CD4-positive, alpha-beta T cell (primary cell): Measurements from ENCODE around the gene ZNF638. TPM values are rescaled to one million over a fixed set of nuclear protein-coding genes. Genes with fewer than 3 reads are reported as not detected.
"Not testable (repeated sequence)": the region's sequence is repeated elsewhere in the genome, so short reads cannot be mapped to it uniquely, and the experiment has no call there.

Experiments used
- ATAC-seq: fragments of 200-7000 bp; cut with Tn5 transposase; one replicate; pipeline ENCODE4 v1.10.0; 2022; ENCODE audit warnings: mild to moderate bottlenecking; ENCODE audit not compliant: poor library complexity
- CTCF ChIA-PET: fragments of 350-600 bp; sonication (Branson Sonifier 250); formaldehyde crosslinking; loops from one replicate; lab custom pipeline; 2021; ENCODE audit warnings: antibody characterized with exemption, inconsistent platforms; lab: Charles Lee
- POLR2A ChIA-PET: fragments of 350-600 bp; sonication (Branson Sonifier 250); formaldehyde crosslinking; loops from one replicate; lab custom pipeline; 2021; ENCODE audit warnings: antibody characterized with exemption, inconsistent platforms; lab: Charles Lee
- DNase-seq, 14 experiments: peaks; one replicate each; pipeline ENCODE4 v3.0.0-alpha.2; 2013 to 2020; ENCODE audit warnings: mixed read lengths in 2 of 14
- H3K27ac ChIP-seq, 2 donors: one replicate each; pipeline versions ENCODE4 v1.5.1 to v1.7.0; 2013; ENCODE audit warnings: low read length in 2 of 2, low read depth in 1 of 2, mild to moderate bottlenecking in 1 of 2
- H3K27me3 ChIP-seq, 2 experiments: 1 replicate in 1 of 2; 2 replicates in 1 of 2; pipeline versions ENCODE4 v1.6.1 to v1.7.0; 2013; ENCODE audit warnings: low read length in 2 of 2, control low read depth in 1 of 2, mild to moderate bottlenecking in 1 of 2, moderate library complexity in 1 of 2; ENCODE audit not compliant: insufficient read depth in 2 of 2, control insufficient read depth in 1 of 2
- H3K36me3 ChIP-seq: one replicate; pipeline ENCODE4 v1.6.1; 2013; ENCODE audit warnings: low read length, control low read depth; ENCODE audit not compliant: insufficient read depth
- H3K4me1 ChIP-seq: one replicate; pipeline ENCODE4 v1.6.1; 2013; ENCODE audit warnings: low read length, control low read depth; ENCODE audit not compliant: insufficient read depth
- H3K4me3 ChIP-seq: one replicate; pipeline ENCODE4 v1.5.1; 2013; ENCODE audit warnings: mild to moderate bottlenecking, low read length, moderate library complexity
- H3K9me3 ChIP-seq, 2 experiments: 1 replicate in 1 of 2; 2 replicates in 1 of 2; pipeline versions ENCODE4 v1.6.1 to v1.7.0; 2013; ENCODE audit warnings: low read length in 2 of 2, mild to moderate bottlenecking in 2 of 2, control low read depth in 1 of 2, moderate library complexity in 1 of 2; ENCODE audit not compliant: control insufficient read depth in 1 of 2, insufficient read depth in 1 of 2
- H3K27ac Mint-ChIP-seq: one replicate; pipeline ENCODE4 v1.8.0; 2020; ENCODE audit warnings: mixed read lengths
- H3K27me3 Mint-ChIP-seq: one replicate; pipeline ENCODE4 v1.8.0; 2021; ENCODE audit warnings: mixed read lengths
- H3K36me3 Mint-ChIP-seq: one replicate; pipeline ENCODE4 v1.8.0; 2021; ENCODE audit warnings: low read depth, mixed read lengths
- H3K4me1 Mint-ChIP-seq: one replicate; pipeline ENCODE4 v1.8.0; 2021; ENCODE audit warnings: low read depth, mixed read lengths
- H3K4me3 Mint-ChIP-seq: one replicate; pipeline ENCODE4 v1.8.0; 2020; ENCODE audit warnings: mild to moderate bottlenecking, mixed read lengths
- H3K9me3 Mint-ChIP-seq: one replicate; pipeline ENCODE4 v1.8.0; 2020; ENCODE audit warnings: mixed read lengths
- intact Hi-C, 2 experiments: fragments of 100-400 bp; cut with DNase I in 1 of 2; cut with micrococcal nuclease in 1 of 2; formaldehyde crosslinking; loops; one replicate each; pipeline versions ENCODE4 v1.15.1 to v1.9.0; 2023 to 2025; cut with DNase I, micrococcal nuclease
- total RNA-seq, 174 experiments: library from RNA in 2 of 174; stranded (reverse) in 2 of 174; gene quantifications; one replicate each; pipeline ENCODE4 v1.2.3 and lab custom pipeline; 2021 to 2026
- TF ChIP-seq, protein P1 (sequence below): fragments of 200-600 bp; IDR thresholded peaks from one replicate; pipeline ENCODE4 v1.8.0; 2022; ENCODE audit warnings: antibody characterized with exemption, mild to moderate bottlenecking

ZNF638 gene
- total RNA-seq, 2 experiments from 2014 or later = 77.8 to 86.4 TPM

DNA sequence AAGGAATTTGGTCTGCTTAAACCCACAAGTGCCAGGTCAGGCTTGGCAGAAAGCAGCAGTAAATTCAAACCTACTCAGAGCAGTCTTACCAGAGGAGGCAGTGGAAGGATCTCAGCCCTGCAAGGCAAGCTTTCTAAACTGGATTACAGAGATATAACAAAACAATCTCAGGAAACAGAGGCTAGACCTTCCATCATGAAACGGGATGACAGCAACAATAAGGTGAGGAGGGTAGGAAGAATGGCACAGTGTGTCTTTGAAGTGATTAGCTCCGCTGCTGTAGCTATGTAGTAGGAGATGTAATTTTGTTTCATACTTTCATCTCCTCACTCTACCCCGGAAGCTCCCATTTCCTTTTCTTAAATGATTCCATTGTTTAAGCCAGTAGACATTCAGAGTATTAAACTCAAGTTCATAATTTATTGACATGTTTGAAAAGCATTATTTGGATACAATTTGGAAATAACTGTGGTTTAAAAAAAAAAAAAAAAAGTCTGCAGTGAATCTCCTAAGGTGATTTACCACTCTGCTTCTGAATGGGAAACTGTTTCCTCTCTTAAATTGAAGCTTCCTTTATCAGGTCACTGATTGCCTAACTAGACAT lies 92.3 kb downstream of the ZNF638 start:
- Histone ChIP-seq H3K27ac (no peak overlapping the region), H3K27me3 (no peaks in the 10 kb centered on the region), H3K4me1 (no peaks in the 10 kb centered on the region), H3K36me3 (peaks cover 52% of the 10 kb centered on the region), H3K4me3 (no peak overlapping the region), H3K9me3 (no peaks in the 10 kb centered on the region)
- intact Hi-C loops = loop anchor here in 1 of 2 experiments (10.0 kb wide), 1 partner anchor 199 kb away; the partner anchor contains the start of gene PAIP2B
- Mint-ChIP-seq H3K27ac (no peak overlapping the region), H3K27me3 (no peaks in the 10 kb centered on the region), H3K9me3 (no peaks in the 10 kb centered on the region), H3K36me3 (peaks cover 83% of the 10 kb centered on the region), H3K4me1 (peaks cover 26% of the 10 kb centered on the region), H3K4me3 (no peak overlapping the region)
- TF ChIP-seq, protein P1, sequence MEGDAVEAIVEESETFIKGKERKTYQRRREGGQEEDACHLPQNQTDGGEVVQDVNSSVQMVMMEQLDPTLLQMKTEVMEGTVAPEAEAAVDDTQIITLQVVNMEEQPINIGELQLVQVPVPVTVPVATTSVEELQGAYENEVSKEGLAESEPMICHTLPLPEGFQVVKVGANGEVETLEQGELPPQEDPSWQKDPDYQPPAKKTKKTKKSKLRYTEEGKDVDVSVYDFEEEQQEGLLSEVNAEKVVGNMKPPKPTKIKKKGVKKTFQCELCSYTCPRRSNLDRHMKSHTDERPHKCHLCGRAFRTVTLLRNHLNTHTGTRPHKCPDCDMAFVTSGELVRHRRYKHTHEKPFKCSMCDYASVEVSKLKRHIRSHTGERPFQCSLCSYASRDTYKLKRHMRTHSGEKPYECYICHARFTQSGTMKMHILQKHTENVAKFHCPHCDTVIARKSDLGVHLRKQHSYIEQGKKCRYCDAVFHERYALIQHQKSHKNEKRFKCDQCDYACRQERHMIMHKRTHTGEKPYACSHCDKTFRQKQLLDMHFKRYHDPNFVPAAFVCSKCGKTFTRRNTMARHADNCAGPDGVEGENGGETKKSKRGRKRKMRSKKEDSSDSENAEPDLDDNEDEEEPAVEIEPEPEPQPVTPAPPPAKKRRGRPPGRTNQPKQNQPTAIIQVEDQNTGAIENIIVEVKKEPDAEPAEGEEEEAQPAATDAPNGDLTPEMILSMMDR = no peak
- DNase-seq = no peak
- no peak for ATAC-seq
- ChIA-PET POLR2A (no interaction called here), CTCF (no interaction called here)

DNA sequence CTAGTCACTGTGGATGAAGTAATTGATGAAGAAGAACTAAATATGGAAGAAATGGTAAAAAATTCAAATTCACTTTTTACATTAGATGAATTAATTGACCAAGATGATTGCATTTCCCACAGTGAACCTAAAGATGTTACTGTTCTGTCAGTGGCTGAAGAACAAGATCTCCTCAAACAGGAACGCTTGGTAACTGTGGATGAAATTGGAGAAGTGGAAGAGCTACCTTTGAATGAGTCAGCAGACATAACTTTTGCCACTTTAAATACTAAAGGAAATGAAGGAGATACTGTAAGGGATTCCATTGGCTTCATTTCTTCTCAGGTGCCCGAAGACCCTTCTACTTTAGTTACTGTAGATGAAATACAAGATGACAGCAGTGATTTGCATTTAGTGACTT lies 95.1 kb downstream of the ZNF638 start:
- TF ChIP-seq, protein P1 = no peak
- Mint-ChIP-seq H3K36me3 (peaks cover 90% of the 10 kb centered on the region), H3K4me3 (no peak overlapping the region), H3K27me3 (no peaks in the 10 kb centered on the region), H3K4me1 (peaks cover 15% of the 10 kb centered on the region), H3K9me3 (no peaks in the 10 kb centered on the region), H3K27ac (peak overlapping the region; percentile 70)
- no peak for DNase-seq
- intact Hi-C loops = loop anchor here in 1 of 2 experiments (10.0 kb wide), 1 partner anchor 202 kb away; the partner anchor contains the start of gene PAIP2B
- H3K36me3 ChIP-seq = peaks cover 66% of the 10 kb centered on the region
- no peak for ATAC-seq
- H3K27me3 ChIP-seq = no peaks in the 10 kb centered on the region
- no peak overlapping the region for H3K4me3 ChIP-seq
- H3K9me3 ChIP-seq = no peaks in the 10 kb centered on the region
- ChIA-PET POLR2A (interaction anchor here (1.0 kb wide), 1 partner anchor 9 kb away, joined by 3 read pairs; no protein-coding TSS in a partner anchor), CTCF (no interaction called here)
- H3K27ac ChIP-seq = no peak overlapping the region
- H3K4me1 ChIP-seq = no peaks in the 10 kb centered on the region

DNA sequence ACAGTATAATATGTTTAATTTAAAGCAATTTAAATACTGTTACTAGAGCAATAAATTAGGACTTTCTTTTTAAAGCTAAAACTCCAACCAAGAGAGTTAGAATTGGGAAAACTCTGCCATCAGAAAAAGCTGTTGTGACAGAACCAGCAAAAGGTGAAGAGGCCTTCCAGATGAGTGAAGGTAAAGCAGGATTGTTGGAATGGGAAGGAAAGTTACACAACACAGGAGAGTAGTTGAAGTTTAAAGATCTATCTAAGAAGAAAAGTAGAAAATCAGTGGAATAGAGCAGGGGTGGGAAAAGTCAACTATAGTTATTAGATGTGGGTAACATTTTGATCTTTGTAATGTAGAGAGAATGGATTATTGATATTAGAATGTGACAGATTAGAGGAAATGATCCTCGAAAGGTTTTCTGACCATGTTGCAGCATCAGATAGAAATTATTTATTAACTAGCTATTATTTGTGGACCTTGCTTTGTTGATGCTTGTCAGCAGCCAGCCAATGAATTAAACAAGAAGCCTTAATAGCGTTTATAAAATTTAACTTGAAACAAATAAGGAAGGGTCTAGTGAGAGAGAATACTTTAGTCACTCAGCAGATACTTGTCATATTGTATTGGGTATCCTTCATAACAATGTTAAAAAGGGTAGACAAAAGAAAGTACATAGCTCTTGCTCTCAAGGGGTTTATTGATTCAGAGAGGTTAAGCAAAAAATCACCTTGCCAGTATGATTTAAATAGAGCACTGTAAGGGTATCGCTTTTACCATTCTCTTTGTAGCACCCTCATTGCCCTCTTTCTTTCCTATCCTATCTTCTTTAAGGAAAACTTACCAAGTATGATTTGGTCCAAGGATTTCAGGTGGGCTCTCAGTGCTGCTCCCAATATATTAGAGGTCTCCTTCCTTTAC lies 97.1 kb downstream of the ZNF638 start:
- Mint-ChIP-seq H3K27ac (no peak overlapping the region), H3K4me1 (peaks cover 3% of the 10 kb centered on the region), H3K27me3 (no peaks in the 10 kb centered on the region), H3K4me3 (no peak overlapping the region), H3K9me3 (no peaks in the 10 kb centered on the region), H3K36me3 (peaks cover 94% of the 10 kb centered on the region)
- intact Hi-C loops = loop anchor here in 1 of 2 experiments (10.0 kb wide), 1 partner anchor 204 kb away; the partner anchor contains the start of gene PAIP2B
- DNase-seq = no peak
- Histone ChIP-seq H3K27me3 (no peaks in the 10 kb centered on the region), H3K4me3 (no peak overlapping the region), H3K4me1 (no peaks in the 10 kb centered on the region), H3K27ac (no peak overlapping the region), H3K9me3 (no peaks in the 10 kb centered on the region), H3K36me3 (peaks cover 74% of the 10 kb centered on the region)
- TF ChIP-seq, protein P1 = no peak
- CTCF ChIA-PET = interaction anchor here (0.6 kb wide), 1 partner anchor 11 kb away, joined by 3 read pairs; no protein-coding TSS in a partner anchor
- POLR2A ChIA-PET = interaction anchor here (0.7 to 1.2 kb wide), 2 partner anchors 7 to 97 kb away, joined by 3 read pairs; partner anchors contain the start of gene ZNF638
- ATAC-seq = no peak

DNA sequence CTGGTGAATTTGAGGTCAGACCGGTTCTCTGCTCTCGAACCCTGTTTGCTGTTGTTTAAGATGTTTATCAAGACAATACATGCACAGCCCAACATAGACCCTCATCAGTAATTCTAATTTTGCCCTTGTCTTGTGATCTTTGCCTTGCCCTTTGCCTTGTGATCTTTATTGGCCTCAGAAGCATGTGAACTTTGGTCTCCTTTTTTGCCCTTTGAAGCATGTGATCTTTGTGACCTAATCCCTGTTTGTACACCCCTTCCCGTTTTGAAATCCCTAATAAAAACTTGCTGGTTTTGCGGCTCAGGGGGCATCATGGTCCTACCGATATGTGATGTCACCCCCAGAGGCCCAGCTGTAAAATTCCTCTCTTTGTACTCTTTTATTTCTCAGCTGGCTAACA lies 113.6 kb downstream of the ZNF638 start:
- H3K4me1 ChIP-seq, H3K4me3 ChIP-seq, H3K36me3 ChIP-seq, H3K4me1 Mint-ChIP-seq, H3K27ac Mint-ChIP-seq, H3K9me3 Mint-ChIP-seq, ATAC-seq, POLR2A ChIA-PET, DNase-seq, H3K9me3 ChIP-seq, intact Hi-C loops, H3K4me3 Mint-ChIP-seq, H3K27me3 Mint-ChIP-seq, H3K27ac ChIP-seq, H3K27me3 ChIP-seq: not testable (repeated sequence)
- H3K36me3 Mint-ChIP-seq = peaks cover 15% of the 10 kb centered on the region
- CTCF ChIA-PET = interaction anchor here (0.6 kb wide), 1 partner anchor 114 kb away, joined by 3 read pairs; the partner anchor contains the start of gene ZNF638
